ENCODE data around the gene MGAM2.

The MGAM2 gene

GRCh38 chr7:142120524-142120923 is 9.0 kb downstream of the MGAM2 start:
- no peak overlapping the region for H3K27ac ChIP-seq (ENCODE audit: low read length)
- H2AFZ ChIP-seq (ENCODE audit: low read depth, low read length) = no peak overlapping the region
- H3K9me3 ChIP-seq (ENCODE audit: insufficient read depth, low read length) = no peaks in the 10 kb centered on the region
- H4K20me1 ChIP-seq (ENCODE audit: insufficient read depth, low read length) = no peaks in the 10 kb centered on the region
- H3K4me1 ChIP-seq (ENCODE audit: low read length) = no peaks in the 10 kb centered on the region
- no peak overlapping the region for H3K9ac ChIP-seq (ENCODE audit: low read length)
- TF ChIP-seq EZH2phosphoT487 (IDR thresholded peaks at IDR 0.05; ENCODE audit: low read depth) (no peak), CTCF (IDR thresholded peaks at IDR 0.05; ENCODE audit: low read depth, low read length) (no peak)
- H3K79me2 ChIP-seq (ENCODE audit: low read length) = no peaks in the 10 kb centered on the region
- no peaks in the 10 kb centered on the region for H3K36me3 ChIP-seq (replicated peaks; ENCODE audit: low read depth, low read length)
- H3K4me2 ChIP-seq (ENCODE audit: low read length) = no peak overlapping the region
- no peak overlapping the region for H3K4me3 ChIP-seq (ENCODE audit: low read length)
- peaks cover 23% of the 10 kb centered on the region; the same call in 1 of the 2 replicates for H3K27me3 ChIP-seq (ENCODE audit: low read depth, low read length)

- H4K20me1 ChIP-seq (ENCODE audit: insufficient read depth, low read length) = no peaks in the 10 kb centered on the region
- H3K36me3 ChIP-seq (replicated peaks; ENCODE audit: low read depth, low read length) = no peaks in the 10 kb centered on the region
- no peaks in the 10 kb centered on the region for H3K9me3 ChIP-seq (ENCODE audit: insufficient read depth, low read length)
- no peak for TF ChIP-seq CTCF (IDR thresholded peaks at IDR 0.05; ENCODE audit: low read depth, low read length)
- no peak for TF ChIP-seq EZH2phosphoT487 (IDR thresholded peaks at IDR 0.05; ENCODE audit: low read depth)
- H3K27ac ChIP-seq (ENCODE audit: low read length) = no peak overlapping the region
- H3K4me2 ChIP-seq (ENCODE audit: low read length) = no peak overlapping the region
- H3K4me1 ChIP-seq (ENCODE audit: low read length) = no peaks in the 10 kb centered on the region
- no peak overlapping the region for H3K9ac ChIP-seq (ENCODE audit: low read length)
- H3K4me3 ChIP-seq (ENCODE audit: low read length) = no peak overlapping the region
- H2AFZ ChIP-seq (ENCODE audit: low read depth, low read length) = no peak overlapping the region
- H3K27me3 ChIP-seq (ENCODE audit: low read depth, low read length) = peaks cover 10% of the 10 kb centered on the region; the same call in 1 of the 2 replicates
- H3K79me2 ChIP-seq (ENCODE audit: low read length) = no peaks in the 10 kb centered on the region
Measured at GRCh38 chr7:142123184-142123583, 11.7 kb downstream of the MGAM2 start.

GRCh38 chr7:142125256-142125955 is 13.9 kb downstream of the MGAM2 start:
- TF ChIP-seq CTCF (IDR thresholded peaks at IDR 0.05; ENCODE audit: low read depth, low read length) = no peak
- no peak for TF ChIP-seq EZH2phosphoT487 (IDR thresholded peaks at IDR 0.05; ENCODE audit: low read depth)
- Histone ChIP-seq H3K79me2 (ENCODE audit: low read length) (no peaks in the 10 kb centered on the region), H3K9ac (ENCODE audit: low read length) (no peak overlapping the region), H3K9me3 (ENCODE audit: insufficient read depth, low read length) (no peaks in the 10 kb centered on the region), H4K20me1 (ENCODE audit: insufficient read depth, low read length) (no peaks in the 10 kb centered on the region), H3K4me2 (ENCODE audit: low read length) (no peak overlapping the region), H3K27me3 (ENCODE audit: low read depth, low read length) (peaks cover 10% of the 10 kb centered on the region; the same call in 1 of the 2 replicates), H3K4me1 (ENCODE audit: low read length) (no peaks in the 10 kb centered on the region), H2AFZ (ENCODE audit: low read depth, low read length) (no peak overlapping the region), H3K36me3 (replicated peaks; ENCODE audit: low read depth, low read length) (no peaks in the 10 kb centered on the region), H3K27ac (ENCODE audit: low read length) (no peak overlapping the region), H3K4me3 (ENCODE audit: low read length) (no peak overlapping the region)

GRCh38 chr7:142130267-142130666 is 18.7 kb downstream of the MGAM2 start:
- H3K27ac ChIP-seq (ENCODE audit: low read length) = no peak overlapping the region
- no peak for TF ChIP-seq CTCF (IDR thresholded peaks at IDR 0.05; ENCODE audit: low read depth, low read length)
- no peak for TF ChIP-seq EZH2phosphoT487 (IDR thresholded peaks at IDR 0.05; ENCODE audit: low read depth)

More at GRCh38 chr7:142130267-142130666, 18.7 kb downstream of the MGAM2 start:
- H2AFZ ChIP-seq (ENCODE audit: low read depth, low read length) = no peak overlapping the region
- H3K27me3 ChIP-seq (ENCODE audit: low read depth, low read length) = no peaks in the 10 kb centered on the region
- no peaks in the 10 kb centered on the region for H3K79me2 ChIP-seq (ENCODE audit: low read length)
- no peaks in the 10 kb centered on the region for H3K4me1 ChIP-seq (ENCODE audit: low read length)
- no peaks in the 10 kb centered on the region for H3K9me3 ChIP-seq (ENCODE audit: insufficient read depth, low read length)
- H3K4me3 ChIP-seq (ENCODE audit: low read length) = no peak overlapping the region
- no peak overlapping the region for H3K9ac ChIP-seq (ENCODE audit: low read length)
- H4K20me1 ChIP-seq (ENCODE audit: insufficient read depth, low read length) = no peaks in the 10 kb centered on the region
- no peak overlapping the region for H3K4me2 ChIP-seq (ENCODE audit: low read length)
- no peaks in the 10 kb centered on the region for H3K36me3 ChIP-seq (replicated peaks; ENCODE audit: low read depth, low read length)

Data from OCI-LY3 (cell line).